Left hindlimb (tissue), 1 donor: ENCODE measurements around the gene MZT2A.
"Not testable (repeated sequence)": the region's sequence is repeated elsewhere in the genome, so short reads cannot be mapped to it uniquely, and the experiment has no call there.

Experiments
- DNase-seq: peaks from one replicate; pipeline ENCODE4 v3.0.0-alpha.2; 2018

MZT2A gene, protein sequence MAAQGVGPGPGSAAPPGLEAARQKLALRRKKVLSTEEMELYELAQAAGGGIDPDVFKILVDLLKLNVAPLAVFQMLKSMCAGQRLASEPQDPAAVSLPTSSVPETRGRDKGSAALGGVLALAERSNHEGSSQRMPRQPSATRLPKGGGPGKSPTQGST

DNA sequence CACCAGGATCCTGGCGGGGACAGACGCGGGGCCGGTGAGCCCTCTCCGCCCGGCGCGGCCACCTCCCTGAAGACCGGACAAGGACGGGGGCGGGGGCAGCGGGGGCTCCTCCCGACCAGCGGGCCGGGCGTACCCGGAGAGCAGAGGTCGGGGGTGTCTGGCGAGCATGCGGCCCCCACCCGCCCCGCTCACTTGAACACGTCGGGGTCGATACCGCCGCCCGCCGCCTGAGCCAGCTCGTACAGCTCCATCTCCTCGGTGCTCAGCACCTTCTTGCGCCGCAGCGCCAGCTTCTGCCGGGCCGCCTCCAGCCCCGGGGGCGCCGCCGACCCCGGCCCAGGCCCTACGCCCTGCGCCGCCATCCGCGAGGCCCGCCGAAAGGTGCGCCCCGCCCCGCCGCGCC, at the start of gene MZT2A:
MZT2A (minus strand) TSS at position 383 of the 403 bp plus-strand sequence; CDS start at position 362, 21 bp downstream.
- peak; percentile 52 for DNase-seq

DNA sequence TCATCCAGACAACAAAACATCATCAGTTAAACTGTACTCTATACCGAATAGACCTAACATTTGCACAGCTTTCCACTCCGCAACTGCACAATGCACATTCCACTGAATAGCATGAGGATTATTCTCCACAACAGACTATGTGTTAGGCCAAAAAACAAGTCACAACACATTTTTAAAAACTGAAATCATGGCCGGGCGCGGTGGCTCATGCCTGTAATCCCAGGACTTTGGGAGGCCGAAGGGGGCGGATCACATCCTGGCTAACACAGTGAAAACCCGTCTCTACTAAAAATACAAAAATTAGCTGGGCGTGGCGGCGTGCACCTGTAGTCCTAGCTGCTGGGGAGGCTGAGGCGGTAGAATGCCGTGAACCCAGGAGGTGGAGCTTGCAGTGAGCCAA, 46.7 kb upstream of the MZT2A start:
- DNase-seq, result not testable (repeated sequence)

DNA sequence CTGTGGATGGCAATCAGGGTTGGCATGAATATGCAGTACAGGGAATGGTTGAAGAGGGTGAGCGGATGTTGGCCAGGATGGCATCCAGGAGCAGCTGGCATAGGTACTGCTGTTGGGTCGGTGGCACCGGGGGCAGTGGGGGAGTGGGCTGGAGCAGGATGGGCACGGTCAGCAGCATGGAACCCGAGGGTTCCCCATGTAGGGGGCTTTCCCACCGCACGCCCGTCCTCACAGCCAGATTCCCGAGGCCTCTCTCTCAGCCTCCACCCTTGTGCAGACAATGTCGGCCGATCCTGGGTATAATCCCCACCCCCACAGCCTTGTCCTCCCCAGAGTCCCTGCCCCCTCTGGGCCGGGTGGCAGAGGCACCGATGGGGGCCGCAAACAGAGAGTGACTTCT, 44.6 kb upstream of the MZT2A start:
- not testable (repeated sequence) for DNase-seq

DNA sequence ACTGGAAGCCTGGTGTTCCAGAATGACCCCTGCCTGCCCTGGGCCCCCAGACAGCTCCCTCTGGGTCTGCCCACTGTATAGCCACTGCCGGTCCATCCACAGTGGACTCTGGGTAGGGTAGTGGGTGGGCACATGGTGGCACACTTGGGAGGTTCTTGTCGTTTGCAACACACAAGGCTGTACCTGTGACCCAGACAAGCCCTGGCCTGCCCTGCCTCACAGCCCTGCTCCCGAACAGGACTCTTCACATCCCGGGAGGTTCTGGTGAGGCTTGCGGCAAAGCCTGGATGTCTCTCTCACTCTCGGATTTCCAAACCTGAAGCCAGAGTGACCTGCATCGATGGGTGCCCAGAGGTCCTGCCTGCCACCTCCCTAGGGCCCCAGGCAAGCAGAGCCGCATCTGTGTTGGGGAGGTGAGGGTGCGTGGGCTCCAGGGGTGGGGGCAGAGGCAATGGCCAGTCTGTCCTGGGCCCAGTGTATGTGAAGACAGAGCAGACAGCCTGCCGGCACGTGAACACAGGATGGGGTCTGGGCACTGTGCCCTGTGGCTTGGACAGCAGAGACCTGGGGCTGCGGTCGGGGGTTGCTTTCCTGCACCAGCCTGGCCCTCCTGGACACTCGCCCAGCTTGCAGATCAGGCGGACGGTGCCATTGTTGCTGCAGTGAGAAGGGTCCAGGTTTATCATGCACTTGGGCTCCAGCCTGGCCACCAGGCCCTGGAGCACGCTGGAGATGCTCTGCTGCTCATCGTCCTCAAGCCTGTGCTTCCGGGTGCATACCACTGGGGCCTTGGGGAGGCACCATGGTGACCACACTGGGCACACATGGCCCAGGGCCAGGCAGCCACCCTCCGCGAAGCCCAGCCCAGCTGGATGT, 44.0 kb upstream of the MZT2A start:
- not testable (repeated sequence) for DNase-seq

DNA sequence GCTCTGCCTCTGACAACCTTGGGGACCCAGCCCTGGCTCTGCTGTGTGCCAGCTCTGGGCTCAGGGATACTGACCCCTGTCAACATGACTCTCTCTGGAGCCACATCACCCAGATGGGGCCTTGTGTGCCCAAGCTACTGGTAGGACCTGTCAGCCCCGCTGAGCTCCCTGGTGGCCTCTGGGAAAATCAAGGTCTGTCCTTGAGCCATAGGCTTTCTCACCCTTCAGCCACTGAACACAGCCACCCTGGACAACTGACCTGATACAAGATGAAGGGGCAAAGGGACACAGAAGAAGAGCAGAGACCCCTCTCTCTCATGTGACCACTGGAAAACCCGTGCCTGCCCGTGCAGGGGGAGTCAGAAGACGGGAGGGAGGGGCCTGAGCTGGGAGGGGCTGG, 43.3 kb upstream of the MZT2A start:
- DNase-seq, result no peak

DNA sequence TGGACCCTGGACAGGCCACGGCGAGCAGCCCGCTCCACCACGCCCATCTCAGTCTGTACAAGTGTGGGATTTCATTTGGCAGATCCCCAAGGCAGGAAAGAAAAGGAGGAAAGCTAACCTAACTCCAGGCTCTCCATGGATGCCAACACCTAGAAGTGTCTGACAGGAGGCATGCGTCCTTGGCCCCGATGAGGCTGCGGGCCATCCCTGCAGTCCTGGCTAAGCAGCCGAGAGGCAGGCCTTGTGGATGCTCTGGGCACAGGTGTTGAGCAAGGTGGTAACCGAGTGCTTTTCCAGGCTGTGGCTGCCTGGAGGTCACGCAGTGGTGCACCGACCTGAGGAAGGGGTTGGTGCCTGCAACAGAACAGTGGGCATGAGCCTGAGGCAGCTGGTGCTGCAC, 42.8 kb upstream of the MZT2A start:
- not testable (repeated sequence) for DNase-seq

DNA sequence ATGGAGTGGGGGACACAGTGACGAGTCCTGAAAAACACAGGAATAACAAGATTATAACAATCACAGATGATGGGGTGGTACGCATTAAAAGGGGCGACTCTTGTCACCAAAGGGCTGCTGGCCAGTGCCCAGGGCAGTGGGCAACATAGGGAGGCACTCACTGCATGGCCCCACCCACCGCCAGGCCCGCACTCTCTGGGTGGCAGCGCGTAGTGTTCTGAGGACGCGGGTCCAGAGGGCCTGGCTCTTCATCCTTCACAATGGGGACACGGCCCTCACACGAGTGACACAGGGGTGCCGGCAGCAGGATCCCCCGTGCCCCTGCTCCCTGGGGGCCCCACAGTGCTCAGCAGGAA, 42.1 kb upstream of the MZT2A start:
- not testable (repeated sequence) for DNase-seq

DNA sequence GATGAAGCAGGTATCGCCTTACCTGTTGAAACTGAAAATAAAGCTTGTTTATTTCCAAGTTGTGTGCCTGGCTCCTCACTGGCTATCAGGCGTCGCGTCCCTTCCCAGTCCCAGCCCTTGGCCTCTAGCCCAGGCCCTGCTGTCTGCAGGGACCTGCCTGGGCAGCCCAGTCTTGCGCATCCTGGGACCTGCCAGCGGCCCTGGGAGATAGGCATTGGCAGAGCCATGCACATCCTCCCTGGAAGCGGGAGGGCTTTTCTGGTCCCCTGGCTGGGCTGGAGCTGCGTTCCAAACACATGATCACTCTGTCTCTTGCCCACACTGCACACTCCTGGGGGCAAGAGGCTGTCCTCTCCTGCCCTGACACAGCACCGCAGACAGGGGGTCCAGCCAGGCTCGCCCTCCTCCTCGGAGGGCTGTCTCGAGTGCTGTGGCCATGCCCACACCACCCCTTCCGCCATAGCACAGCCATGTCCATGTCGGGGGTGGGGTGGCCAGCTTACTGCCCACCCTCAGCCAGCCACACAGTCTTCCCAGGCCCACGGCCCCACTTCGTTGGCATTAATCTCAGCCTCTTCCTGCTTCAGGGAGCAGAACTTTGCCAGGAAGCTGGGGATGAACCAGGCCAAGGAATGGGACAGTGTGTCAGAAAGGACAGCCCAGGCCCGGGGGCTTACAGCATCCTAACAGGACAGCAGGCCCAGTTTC, 41.6 kb upstream of the MZT2A start:
- DNase-seq, result not testable (repeated sequence)

DNA sequence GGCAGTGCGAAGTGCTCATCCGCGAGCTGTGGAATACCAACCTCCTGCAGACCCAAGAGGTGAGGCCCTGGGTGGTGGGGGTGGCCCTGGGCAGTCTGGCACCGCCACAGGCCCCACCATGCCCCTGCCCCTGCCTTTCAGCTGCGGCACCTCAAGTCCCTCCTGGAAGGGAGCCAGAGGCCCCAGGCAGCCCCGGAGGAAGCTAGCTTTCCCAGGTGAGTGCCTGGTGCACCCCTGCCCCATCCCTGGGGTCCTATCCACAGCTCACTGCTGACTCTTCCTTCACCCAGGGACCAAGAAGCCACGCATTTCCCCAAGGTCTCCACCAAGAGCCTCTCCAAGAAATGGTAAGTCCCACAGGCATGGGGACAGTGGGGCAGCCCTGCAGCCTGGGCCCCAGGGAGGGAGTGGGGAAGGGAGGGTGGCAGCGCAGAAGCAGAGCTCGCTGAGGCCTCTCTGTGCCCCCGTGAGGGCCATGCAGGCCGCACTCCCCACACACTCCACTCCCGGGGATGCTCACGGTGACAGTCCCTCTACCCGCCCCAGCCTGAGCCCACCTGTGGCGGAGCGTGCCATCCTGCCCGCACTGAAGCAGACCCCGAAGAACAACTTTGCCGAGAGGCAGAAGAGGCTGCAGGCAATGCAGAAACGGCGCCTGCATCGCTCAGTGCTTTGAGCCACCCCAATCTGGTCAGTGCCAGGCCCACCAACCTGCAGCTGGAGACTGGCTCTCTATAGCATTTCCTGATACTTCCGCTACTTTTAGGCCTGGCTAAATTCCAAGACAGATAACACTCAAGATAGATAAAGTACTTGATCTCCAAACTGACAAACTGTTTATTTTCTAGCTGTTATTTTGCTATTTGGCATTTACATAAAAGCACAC, 40.8 kb upstream of the MZT2A start:
- DNase-seq, result not testable (repeated sequence)

DNA sequence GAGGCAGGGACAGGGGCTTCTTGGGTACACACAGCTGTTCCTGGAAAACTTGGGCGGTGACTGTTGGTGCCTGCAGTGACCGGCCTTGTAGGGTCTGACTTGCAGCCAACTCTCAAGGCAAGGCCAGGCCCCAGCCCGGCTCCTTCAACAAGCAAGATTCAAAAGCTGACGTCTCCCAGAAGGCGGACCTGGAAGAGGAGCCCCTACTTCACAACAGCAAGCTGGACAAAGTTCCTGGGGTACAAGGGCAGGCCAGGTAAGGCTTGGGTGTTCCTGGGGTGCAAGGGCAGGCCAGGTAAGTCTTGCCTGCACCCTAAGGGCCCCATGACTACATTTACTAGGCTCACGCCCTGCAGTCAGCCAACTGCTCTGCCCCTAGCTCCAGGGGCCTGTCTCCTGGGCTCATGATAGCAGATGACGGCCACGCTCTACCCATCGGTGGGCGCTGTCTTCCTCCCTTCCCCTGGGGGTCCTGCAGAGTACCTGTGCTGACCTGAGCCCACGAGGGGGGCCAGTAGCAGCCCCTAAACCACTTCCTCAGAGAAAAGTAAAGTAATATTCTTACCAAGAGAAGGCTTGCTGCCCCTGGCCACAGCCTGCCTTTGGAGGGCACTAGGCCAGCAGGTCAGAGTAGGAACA, 39.5 kb upstream of the MZT2A start:
- not testable (repeated sequence) for DNase-seq

DNA sequence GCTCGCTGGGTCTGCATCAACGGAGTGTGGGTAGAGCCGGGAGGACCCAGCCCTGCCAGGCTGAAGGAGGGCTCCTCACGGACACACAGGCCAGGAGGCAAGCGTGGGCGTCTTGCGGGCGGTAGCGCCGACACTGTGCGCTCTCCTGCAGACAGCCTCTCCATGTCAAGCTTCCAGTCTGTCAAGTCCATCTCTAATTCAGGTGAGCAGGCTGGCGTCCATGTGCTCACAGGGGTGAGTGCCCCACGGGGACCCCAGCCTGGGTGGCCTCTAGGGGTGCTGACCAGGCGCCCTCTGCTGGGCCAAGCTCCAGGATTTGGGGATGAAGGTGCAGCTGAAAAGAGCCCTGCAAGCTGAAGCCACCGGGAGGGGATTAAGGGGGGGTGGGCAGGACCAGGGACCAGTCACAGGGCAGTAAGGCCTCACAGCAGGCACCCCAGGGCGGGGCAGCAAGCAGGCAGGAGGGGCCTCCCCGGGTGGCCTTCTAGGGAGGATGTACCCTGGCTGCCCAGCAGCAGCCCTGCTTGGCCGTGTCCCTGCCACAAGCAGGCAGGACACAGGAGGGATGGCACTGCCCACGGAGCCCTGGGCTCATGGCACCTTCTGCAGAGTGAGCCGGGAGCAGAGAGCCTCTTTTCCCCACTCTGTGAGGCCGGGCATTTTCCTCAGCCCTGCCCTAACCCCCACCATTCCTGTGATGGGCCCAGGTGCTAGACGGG, 38.6 kb upstream of the MZT2A start:
- DNase-seq, result not testable (repeated sequence)

DNA sequence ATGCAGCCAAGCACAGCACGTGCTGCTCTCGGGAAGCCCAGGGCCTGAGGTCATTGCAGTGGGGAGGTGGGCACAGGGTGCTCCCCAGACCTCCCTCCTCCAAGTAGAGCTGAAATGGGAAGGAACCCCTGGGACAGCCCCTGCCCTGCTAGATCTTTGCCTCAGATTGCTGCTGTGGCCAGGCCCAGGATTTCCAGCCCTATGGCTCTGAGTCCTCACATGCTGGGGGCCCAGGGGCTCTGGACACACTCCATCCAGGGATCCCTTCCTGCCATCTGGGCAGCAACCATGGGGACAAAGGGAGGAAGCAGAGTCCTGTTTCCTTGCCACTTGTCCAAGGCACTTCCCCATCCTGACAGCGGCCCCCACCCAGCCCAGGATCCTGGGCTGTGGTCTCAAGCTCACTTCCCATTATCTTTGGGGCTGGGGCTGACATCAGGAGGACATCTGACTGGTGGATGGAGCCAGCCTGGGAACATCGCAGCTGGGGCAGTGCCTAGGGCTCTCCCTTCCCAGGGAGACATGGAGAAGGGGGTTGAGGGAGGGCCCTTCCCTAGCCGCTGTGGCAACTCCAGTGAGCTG, 37.8 kb upstream of the MZT2A start:
- not testable (repeated sequence) for DNase-seq

DNA sequence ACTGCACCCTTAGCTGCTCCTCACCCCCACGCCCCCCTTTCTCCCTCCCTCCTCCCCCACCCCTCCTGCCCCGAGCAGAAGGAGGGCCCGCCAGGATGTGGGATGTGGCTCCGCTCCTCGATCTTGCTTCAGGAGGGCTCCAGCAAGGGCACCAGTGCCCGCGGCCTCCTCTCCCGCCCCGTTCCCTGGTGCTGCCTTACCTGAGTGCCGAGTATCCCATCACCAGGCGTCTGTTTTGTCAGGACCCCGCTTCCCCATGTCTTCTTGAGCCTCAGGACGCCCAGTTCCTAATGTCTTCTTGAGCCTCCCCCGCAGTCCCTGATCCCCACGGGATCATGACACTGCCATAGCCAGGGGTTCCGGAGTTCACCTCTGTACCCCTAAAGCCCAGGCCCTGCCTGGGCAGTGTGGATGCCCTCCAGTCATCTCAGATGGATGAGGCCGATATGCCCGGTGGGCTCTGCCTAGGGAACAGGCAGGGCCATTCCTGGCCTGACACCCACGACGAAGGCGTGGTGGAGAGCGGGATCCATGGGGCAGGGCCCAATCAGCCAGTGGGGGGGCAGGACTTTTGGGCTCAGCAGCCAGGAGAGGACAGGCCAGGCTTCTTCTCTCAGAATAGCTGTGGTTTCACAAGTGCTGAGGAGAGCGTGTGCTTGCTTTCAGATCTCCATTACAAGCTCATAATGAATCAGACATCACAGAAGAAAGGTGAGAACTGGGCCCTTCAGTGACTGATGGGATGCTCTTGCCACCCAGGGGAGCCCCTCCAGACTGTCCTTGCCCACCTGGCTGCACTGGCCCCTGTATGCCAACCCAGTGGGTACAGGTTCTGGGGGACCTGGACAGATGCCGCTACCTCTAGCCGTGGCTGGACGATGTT, 37.0 kb upstream of the MZT2A start:
- DNase-seq, result not testable (repeated sequence)

DNA sequence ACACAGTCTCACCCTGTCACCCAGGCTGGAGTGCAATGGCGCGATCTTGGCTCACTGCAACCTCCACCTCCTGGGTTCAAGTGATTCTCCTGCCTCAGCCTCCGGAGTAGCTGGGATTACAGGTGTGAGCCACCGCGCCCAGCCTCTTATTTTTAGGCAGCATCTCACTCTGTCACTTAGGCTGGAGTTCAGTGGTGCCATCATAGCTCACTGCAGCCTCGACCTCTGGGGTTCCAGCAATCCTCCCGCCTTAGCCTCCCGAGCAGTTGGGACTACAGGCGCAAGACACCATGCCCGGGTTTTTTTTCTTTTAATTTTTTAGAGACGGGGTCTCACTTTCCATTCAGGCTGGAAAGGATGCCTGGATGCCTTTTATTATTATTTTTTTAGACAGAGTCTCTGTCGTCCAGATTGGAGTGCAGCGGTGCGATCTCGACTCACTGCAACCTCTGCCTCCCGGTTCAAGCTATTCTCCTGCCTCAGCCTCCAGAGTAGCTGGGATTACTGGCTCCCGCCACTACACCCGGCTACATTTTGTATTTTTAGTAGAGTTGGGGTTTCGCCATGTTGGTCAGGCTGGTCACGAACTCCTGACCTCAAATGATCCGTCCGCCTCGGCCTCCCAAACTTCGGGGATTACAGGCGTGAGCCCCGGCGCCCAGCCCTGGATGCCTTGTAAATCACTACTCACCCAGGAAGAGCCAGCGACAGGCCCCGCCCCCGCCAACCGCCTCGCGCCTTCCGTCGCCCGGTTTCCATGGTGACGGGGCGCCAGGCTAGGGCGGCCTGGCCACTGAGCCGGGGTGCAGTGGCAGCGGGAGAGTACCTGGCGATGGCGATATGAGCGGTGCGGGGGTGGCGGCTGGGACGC, 35.2 kb upstream of the MZT2A start, which contains the start of gene CCDC74A:
CCDC74A (plus strand) TSS at position 758 of the 871 bp plus-strand sequence; CDS start at position 841, 83 bp downstream.
- not testable (repeated sequence) for DNase-seq

DNA sequence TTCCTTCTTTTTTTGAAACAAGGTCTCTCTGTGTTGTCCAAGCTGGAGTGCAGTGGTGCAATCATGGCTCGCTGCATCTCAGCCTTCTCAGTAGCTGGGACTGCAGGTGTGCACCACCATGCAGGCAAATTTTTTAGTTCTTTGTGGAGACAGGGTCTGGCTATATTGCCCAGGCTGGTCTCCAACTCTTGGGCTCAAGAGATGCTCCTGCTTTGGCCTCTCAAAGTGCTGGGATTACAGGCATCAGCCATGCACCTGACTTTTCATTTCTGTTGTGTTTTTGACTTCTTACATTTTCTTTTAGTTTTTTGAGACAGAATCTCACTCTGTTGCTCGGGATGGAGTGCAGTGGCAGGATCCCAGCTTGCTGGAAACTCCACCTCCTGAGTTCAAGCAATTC, 33.1 kb upstream of the MZT2A start:
- DNase-seq, result not testable (repeated sequence)

DNA sequence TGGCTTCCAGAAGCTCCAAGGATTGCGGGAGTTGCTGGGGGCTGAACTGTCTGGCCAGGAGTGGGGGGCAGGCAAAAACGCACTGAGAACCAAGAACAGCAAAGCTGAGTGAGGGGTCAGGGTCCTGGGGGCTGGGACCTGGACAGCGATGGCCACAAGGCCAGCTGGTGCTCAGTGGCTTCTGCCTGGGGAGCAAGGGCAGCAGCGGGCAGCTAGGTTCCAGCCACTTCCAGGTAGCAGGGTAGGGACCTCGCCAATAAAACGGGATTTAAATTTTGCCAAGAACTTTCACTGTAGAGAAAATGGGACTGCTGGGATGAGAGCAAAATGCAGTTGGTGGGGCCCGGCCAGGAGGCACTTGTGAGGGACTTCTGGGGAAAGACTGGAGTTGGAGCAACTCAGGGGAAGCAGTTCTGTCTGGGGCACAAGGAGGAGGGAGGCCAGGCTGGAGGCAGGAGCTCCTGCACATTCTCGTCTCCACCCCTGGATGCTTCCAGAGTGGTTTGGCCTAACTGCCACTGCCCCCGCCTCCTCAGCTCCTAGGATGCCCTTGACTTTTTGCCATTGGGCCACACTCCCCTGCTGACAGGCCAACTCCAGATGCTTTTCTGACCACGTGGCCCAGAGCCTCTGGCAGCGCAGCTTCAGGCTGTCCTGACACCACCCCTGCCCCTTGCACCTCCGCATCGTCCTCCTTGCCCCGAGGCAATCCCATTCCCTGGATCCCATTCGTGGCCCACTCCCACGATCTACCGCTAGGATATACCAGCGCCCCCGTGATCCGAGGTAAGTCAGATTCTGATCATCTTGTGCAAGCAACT, 30.0 kb upstream of the MZT2A start:
- no peak for DNase-seq

DNA sequence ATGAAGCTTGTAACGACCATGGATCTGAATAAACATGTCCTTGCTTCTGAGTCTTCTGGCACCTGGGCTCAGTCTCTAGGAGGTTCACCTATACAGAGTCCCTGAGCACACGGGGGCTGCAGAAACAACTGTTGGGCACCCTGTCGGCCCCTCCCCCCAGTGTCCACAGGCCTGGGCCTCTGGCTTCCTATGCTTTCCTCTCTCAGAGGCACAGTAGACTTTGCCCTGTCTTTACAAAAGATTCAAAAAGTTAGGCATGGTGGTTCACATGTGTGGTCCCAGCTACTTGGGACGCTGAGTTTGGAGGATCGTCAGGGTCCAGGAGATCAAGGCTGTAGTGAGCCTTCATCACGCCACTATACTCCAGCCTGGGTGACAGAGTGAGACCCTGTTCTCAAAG, 29.3 kb upstream of the MZT2A start:
- not testable (repeated sequence) for DNase-seq

DNA sequence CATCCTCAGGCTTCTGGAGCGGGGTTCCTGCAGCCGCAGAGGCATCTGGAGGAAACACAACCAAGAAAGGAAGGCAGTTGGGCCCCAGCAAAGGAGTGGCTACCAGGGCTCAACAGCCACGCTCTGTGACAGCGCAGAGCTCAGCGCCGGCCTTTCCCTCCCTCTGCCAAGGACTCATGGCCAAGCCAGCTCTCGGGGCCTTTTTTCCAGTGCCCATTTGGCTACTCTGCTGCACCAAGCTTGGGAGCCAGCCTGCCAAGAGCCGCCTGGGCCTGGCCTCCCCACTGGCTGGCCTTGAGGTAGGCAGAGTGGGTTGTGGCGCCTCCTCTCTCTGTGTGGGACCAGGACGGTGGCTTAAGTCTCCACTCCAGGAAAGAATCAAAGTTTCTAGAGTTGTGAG, 28.3 kb upstream of the MZT2A start:
- no peak for DNase-seq
